Stimulated activated CD4-positive, alpha-beta T cell treated with anti-CD3 and anti-CD28 coated beads, Interleukin-15, amount 100 ng/mL, for 1 hour (primary cell): Measurements from ENCODE around the gene KIFC3.

Experiments used
- DNase-seq, 2 donors: peaks; one replicate each; pipeline ENCODE4 v3.0.0-alpha.2; 2020; ENCODE audit warnings: low read depth in 1 of 2, low spot score in 1 of 2

The KIFC3 gene

GRCh38 chr16:57766714-57767348 is 35.5 kb downstream of the KIFC3 start:
- no peak for DNase-seq

GRCh38 chr16:57765160-57765728 is 37.0 kb downstream of the KIFC3 start:
- DNase-seq: no peak

DNA sequence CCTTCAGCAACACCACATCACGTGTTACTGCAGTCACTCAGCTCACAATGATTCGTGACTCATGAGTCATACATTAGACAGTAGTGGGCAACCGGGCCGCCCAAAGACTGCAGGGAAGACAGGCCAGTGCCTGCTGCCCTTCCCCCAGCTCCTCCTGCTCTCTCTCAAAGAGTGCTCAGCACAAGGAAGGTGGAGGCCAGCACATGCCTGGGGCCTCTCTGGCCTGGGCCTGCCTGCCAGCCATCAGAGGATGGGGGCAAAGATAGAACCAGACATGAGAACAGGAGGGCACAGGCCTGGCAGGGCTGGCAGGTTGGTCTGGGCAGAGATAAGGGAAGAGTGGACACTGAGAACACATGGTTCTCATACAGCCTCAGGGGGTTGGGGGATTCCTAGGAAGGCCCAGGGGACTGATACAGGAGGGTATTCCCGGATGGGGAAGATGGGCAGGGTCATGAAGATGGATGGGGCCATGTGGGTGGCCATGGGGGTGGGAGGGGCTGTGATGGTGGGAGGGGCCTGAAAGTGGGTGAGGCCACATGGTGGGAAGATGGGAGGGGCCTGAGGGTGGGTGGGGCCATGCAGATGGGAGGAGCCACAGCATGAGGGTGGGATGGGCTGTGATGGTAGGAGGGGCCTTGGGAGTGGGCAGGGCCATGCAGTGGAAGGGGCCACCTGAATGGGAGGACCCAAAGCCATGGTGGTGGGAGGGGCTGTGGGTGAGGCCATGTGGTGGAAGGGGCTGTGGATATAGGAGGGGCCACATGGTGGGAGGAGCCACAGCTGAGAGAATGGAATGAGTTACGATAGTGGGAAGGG is 37.7 kb downstream of the KIFC3 start:
- DNase-seq: no peak

DNA sequence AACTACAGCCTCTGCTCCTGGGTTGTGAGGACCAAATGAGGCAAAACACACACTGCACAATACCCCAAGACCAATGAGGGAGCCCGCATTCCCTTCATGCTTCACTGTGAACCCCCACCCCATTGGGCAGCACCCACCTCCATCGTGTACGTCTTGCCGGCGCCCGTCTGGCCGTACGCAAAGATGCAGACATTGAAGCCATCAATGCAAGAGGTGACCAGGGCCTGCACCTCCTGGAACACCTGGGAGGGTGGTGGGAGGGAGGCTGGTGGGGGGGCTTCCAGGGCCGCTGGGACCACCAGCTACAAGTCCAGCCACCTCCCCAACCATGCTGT is 38.3 kb downstream of the KIFC3 start:
- DNase-seq: no peak

GRCh38 chr16:57763285-57764005 is 38.8 kb downstream of the KIFC3 start:
- DNase-seq: no peak

GRCh38 chr16:57762365-57763040 is 39.8 kb downstream of the KIFC3 start:
- no peak for DNase-seq

DNA sequence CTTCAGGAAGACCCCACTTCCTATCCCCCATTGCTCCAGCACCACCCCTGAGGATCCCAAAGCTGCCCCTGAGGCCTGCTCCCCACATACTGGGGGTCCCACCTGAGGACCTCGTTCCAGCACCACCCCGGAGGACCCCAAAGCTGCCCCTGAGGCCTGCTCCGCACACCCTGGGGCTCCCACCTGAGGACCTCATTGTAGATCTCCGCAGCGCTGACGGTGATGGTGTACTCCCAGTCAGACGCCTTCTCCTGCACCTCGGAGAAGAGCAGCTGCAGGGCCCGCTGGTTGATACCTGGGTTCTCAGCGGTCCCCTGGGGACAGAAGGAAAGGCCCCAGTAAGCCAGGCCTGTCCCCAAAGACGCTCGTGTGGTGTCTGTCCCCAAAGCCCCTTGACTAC is 40.3 kb downstream of the KIFC3 start:
- DNase-seq: no peak

GRCh38 chr16:57761301-57761700 is 41.0 kb downstream of the KIFC3 start:
- DNase-seq: no peak

- no peak for DNase-seq
Observed at GRCh38 chr16:57760357-57761160, 41.7 kb downstream of the KIFC3 start.

- no peak for DNase-seq
Observed at GRCh38 chr16:57759541-57760356, 42.5 kb downstream of the KIFC3 start.

GRCh38 chr16:57759131-57759530 is 43.2 kb downstream of the KIFC3 start:
- DNase-seq: no peak

GRCh38 chr16:57758331-57759117 is 43.8 kb downstream of the KIFC3 start:
- no peak for DNase-seq

GRCh38 chr16:57757883-57758282 is 44.4 kb downstream of the KIFC3 start:
- DNase-seq: no peak

DNA sequence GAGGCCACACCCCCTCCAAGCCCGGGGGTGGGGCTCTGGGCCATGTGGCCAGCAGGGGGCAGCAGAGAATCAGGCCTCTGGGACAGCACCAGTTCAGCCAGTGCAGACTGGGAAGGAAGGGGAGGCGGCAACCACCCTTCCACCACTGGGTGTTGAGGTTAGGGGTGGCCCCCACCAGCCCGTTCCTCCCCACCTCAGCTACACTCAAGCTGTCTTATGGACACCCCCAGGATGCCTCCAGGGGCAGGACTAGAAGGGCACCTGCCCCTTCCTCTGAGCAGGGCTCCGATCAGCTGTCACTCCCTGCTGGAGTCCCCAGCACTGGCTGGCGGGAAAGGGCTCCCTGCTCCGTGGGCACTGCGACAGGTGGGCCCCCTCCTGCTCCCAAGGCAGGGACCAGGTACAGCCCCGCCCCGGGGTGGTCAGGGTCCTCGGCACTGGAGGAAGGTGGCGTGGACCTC is 44.9 kb downstream of the KIFC3 start:
- DNase-seq: peak; percentile 83 to 85

DNA sequence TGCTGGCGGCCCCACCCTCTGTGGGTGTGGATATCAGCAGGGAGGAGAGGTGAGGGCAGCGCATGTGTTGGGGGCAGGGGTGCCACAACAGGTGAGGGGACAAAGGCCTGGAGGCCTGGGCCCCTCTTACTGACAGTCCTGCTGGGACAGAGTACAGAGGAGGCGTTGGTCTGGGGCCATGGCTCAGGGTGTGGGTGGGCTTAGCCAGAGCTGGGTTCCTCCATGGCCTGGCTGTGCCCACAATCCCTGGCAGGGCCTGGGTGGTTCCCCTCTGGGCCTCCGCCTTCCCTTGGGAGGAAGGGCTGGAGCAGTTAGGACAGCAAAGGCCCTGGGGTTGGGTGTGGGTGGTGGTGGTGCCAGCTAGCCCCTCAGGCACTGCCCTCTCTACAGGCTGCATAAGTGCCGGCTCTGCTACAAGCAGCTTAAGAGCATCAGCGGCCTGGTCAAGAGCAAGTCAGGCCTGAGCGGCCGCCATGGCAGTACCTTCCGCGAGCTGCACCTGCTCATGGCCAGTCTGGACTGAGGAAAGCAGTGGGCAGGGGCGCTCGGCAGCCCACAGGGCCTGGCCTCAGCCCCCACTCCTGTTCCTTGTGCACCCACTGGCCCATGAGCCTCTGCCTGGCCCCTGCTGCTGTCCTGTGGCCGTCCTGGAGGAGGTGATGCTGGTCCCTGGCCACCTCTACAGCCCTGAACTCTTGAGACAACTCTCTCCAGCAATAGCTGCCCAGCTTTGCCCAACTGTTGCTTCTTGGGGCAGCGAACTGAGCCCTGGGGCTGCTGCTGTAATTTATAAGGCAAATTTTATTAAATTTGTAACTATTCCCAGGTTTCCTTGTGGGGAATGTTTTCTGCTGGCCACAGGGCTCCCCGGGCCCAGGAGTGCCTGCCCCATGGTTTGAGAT is 45.6 kb downstream of the KIFC3 start:
- no peak for DNase-seq

- no peak for DNase-seq
Observed at GRCh38 chr16:57755726-57756423, 46.4 kb downstream of the KIFC3 start.

DNA sequence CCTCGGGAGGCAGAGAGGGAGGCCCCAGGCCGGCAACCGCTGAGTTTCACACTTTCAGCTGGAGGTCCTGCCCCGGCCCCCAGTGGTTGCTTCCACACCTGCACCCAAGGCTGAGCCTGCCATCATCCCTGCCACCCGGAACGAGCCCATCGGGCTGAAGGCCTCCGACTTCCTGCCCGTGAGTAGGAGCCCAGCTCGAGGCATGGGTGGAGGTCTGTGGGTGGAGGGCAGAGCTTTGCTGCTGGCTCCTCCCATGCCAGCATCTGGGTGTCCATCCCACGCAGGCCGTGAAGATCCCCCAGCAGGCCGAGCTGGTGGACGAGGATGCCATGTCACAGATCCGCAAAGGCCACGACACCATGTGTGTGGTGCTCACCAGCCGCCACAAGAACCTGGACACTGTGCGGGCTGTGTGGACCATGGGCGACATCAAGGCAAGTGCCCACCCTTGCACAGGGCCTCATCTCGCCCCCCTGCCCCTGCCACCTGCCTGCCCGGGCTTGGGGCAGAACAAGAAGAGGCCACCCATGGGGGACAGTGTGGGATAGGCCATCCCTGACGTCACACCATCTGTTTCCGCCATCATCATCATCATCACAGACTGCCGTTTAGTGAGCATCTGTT is 47.1 kb downstream of the KIFC3 start:
- no peak for DNase-seq
